Activated T-helper 1 cell treated with anti-CD3 and anti-CD28 coated beads, Interleukin-12 subunit alpha, Interleukin-12 subunit beta, Interleukin-2, Interleukin-4 antibody, amounts not matched to agents 30 ng/mL and 10 ng/mL and 1 ng/mL, durations not matched to agents 14 hours and 24 hours and 36 hours (primary cell): Measurements from ENCODE around the gene RP2. TPM values are rescaled to one million over a fixed set of nuclear protein-coding genes. Genes with fewer than 3 reads are reported as not detected.

Experiments used
- DNase-seq: peaks from one replicate; pipeline ENCODE4 v3.0.0; 2021; ENCODE audit warnings: low spot score
- H3K27ac Mint-ChIP-seq: one replicate; pipeline ENCODE4 v1.8.0; 2021; ENCODE audit warnings: mild to moderate bottlenecking, mixed read lengths
- H3K27me3 Mint-ChIP-seq: one replicate; pipeline ENCODE4 v1.8.0; 2022; ENCODE audit warnings: mild to moderate bottlenecking, moderate library complexity, mixed read lengths; ENCODE audit not compliant: insufficient read depth
- H3K36me3 Mint-ChIP-seq: one replicate; pipeline ENCODE4 v1.8.0; 2021; ENCODE audit warnings: low read depth, mixed read lengths
- H3K4me1 Mint-ChIP-seq: one replicate; pipeline ENCODE4 v1.8.0; 2021; ENCODE audit warnings: low read depth, mixed read lengths
- H3K4me3 Mint-ChIP-seq: one replicate; pipeline ENCODE4 v1.8.0; 2021; ENCODE audit warnings: mild to moderate bottlenecking, moderate library complexity, mixed read lengths
- H3K9me3 Mint-ChIP-seq: one replicate; pipeline ENCODE4 v1.8.0; 2021; ENCODE audit warnings: mixed read lengths
- intact Hi-C: fragments of 100-400 bp; cut with micrococcal nuclease; formaldehyde crosslinking; loops from one replicate; pipeline ENCODE4 v1.15.1; 2024
- total RNA-seq: library from RNA; stranded (reverse); gene quantifications from 2 replicates; pipeline ENCODE4 v1.2.3, GENCODE V29; 2022

The RP2 gene
- total RNA-seq, 1 donor from 2014 or later, result 7.1 TPM

DNA sequence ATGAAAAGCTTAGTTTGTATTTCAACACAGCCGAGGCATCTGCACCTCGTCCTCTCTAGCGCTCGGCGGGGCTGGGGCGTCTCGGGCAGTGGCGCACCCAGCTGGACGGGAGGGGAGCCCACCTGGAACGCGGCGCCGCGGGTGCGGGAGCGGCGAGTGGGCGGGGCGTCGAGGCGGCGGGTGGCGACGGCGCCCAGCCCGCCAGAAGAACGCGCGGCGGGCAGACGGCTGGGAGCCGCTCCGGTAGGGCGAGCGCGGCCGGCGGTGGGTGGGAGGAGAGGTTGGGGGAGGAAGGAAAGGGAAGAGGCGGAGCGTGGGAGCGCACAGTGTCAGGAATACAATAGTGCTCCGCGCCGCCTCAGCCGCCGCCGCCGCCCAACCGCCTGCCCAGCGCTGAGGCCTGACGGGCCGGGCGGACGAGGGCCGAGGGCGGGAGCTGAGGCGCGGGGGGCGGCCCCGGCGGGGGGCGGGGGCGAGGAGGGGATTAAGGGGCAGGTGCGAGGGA lies 75.3 kb downstream of the RP2 start, which contains the start of gene JADE3:
Gene JADE3, plus strand, starts transcription at position 324 of the 505 bp plus-strand sequence. CDS start 72,474 bp downstream, outside the sequence.
- DNase-seq, result peak; percentile 3
- H3K4me1 Mint-ChIP-seq, result peaks cover 11% of the 10 kb centered on the region
- H3K36me3 Mint-ChIP-seq, result no peaks in the 10 kb centered on the region
- no peak within 1 kb of the TSS for H3K27ac Mint-ChIP-seq
- peaks cover 34% of the 10 kb centered on the region for H3K27me3 Mint-ChIP-seq
- intact Hi-C loops, result loop anchor here (2.0 kb wide), 1 partner anchor 67 kb away; no protein-coding TSS in a partner anchor
- H3K9me3 Mint-ChIP-seq, result no peaks in the 10 kb centered on the region
- H3K4me3 Mint-ChIP-seq, result peak within 1 kb of the TSS; percentile 83

DNA sequence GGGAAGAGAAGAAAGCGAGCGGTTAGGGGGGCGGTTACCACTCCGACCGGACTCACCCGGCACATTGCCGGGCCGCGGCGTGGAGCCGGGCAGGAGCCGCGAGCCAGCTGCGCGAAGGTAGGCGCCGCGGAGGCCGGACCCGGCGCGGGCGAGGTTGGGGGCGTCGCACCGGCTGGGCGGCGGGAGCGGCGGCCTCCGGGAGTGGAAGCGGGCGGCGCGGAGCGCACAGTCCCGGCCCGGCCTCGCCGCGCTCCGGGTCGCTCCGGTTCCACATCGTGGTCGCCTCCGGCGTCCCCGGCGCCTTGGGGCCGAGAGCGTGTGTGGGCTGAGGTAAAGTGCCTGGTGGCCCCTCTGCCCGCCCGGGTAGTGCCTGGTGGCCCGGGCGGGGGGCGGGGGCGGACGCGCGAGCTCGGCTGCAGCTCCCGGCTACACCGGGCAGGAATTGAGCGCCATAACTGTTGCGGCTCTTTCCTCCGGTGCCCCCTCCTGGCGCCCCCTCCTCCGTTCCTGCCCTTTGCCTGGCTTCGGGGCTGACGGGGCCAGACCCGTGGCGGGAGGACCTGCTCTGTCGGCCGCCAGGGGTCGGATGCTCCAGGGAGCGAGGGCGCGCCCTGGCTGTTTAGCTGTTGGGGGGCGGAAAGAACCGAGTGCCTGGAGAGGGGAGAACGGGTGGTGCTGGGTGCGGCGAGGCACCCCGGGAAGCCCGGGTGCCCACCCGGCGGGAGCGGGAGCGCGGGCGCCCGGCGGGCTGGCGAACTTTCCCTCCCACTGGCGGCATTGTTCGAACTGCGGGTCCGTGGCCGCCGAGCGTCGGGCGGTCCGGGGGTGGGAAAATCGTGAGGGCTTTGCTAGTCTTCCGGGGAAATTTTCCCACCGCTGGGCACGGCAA lies 76.0 kb downstream of the RP2 start:
- no peak for DNase-seq
- peaks cover 38% of the 10 kb centered on the region for H3K27me3 Mint-ChIP-seq
- H3K27ac Mint-ChIP-seq, result no peak overlapping the region
- no peaks in the 10 kb centered on the region for H3K36me3 Mint-ChIP-seq
- H3K9me3 Mint-ChIP-seq, result no peaks in the 10 kb centered on the region
- intact Hi-C loops, result loop anchor here (2.0 kb wide), 1 partner anchor 66 kb away; no protein-coding TSS in a partner anchor
- H3K4me3 Mint-ChIP-seq, result peak overlapping the region; percentile 83
- peaks cover 11% of the 10 kb centered on the region for H3K4me1 Mint-ChIP-seq

DNA sequence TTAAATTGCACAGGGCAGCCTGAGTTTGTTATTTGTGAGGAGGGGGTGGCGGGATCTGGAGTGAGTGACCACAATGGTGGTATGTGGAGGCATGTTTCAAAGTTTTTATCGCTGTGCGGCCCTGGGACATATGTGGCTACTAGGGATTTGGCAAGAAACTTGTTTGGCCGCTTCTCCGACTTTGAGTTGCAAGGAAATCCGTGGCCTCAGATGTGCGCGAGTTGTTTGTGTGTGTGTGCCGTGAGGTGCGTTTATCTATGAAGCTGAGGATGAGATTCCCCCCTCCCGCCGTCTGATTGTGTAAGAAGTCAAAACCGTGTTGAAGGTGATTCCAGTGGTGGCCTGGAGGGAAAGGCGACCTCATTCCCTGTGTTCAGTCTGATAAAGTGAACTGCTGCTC lies 76.8 kb downstream of the RP2 start:
- peak overlapping the region; percentile 83 for H3K4me3 Mint-ChIP-seq
- peaks cover 11% of the 10 kb centered on the region for H3K4me1 Mint-ChIP-seq
- H3K27ac Mint-ChIP-seq, result peak overlapping the region; percentile 12
- intact Hi-C loops, result loop anchor here (2.0 kb wide), 1 partner anchor 65 kb away; no protein-coding TSS in a partner anchor
- no peaks in the 10 kb centered on the region for H3K36me3 Mint-ChIP-seq
- H3K27me3 Mint-ChIP-seq, result peaks cover 35% of the 10 kb centered on the region
- no peak for DNase-seq
- H3K9me3 Mint-ChIP-seq, result no peaks in the 10 kb centered on the region

DNA sequence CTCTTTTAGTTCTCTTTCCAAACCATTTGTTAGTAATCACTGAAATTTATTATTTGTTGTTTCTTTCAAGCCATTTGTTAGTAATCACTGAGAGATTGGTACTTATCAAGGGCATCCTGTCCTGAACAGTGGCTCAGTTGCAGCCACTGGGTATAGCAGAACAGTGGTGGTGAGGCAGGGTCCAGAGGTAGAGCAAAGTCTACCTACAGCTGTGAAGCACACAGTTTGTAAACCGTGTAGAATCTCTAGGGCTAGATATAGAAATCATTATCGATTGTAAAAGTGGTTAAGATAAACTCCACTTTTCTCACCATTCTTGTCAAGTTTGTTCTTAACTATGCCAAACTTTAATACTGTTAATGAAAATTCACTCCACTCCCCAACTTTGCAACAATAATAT lies 79.4 kb downstream of the RP2 start:
- Mint-ChIP-seq H3K9me3 (peaks cover 6% of the 10 kb centered on the region), H3K27ac (no peak overlapping the region), H3K4me1 (peaks cover 11% of the 10 kb centered on the region), H3K27me3 (peaks cover 28% of the 10 kb centered on the region), H3K36me3 (no peaks in the 10 kb centered on the region), H3K4me3 (no peak overlapping the region)
- no peak for DNase-seq
- intact Hi-C loops, result no loop called here

DNA sequence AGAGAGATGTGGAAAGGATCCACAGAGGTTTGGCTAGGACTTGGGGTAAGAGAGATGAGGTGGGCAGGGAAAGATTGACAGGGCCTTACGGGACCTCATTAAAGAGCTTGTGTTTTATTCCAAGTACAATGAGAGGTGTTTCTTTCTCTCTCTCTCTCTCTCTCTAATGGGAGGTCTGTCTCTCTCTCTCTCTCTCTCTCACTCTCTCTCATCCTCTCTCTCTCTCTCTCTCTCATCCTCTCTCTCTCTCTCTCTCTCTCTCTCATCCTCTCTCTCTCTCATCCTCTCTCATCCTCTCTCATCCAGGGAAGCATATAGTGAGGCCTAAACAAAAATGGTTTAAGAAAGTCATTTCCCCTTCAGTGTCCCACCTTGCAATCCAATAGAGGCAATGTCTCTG lies 80.8 kb downstream of the RP2 start:
- intact Hi-C loops, result no loop called here
- no peak overlapping the region for H3K27ac Mint-ChIP-seq
- peaks cover 6% of the 10 kb centered on the region for H3K9me3 Mint-ChIP-seq
- H3K27me3 Mint-ChIP-seq, result peaks cover 24% of the 10 kb centered on the region
- no peak for DNase-seq
- H3K4me1 Mint-ChIP-seq, result peaks cover 11% of the 10 kb centered on the region
- no peaks in the 10 kb centered on the region for H3K36me3 Mint-ChIP-seq
- H3K4me3 Mint-ChIP-seq, result no peak overlapping the region

DNA sequence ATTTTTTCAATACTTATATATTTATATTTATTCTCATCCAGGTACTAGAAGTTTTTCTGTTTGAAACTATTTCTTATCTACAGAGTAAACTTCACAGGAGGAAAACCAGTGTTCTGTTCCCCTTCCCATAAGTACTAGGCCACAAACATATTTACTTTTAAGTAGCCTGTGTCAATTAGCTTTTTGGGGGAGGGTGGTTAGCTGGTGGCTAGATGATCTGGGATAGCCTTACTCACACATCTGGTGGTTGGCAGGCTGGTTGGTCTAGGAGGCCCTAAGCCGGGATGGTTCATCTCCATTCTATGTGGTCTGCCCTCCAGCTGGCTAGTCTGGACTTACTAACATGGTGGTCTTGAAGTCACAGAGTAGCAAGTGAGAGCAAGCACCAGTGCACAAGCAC lies 81.6 kb downstream of the RP2 start:
- intact Hi-C loops, result no loop called here
- H3K36me3 Mint-ChIP-seq, result no peaks in the 10 kb centered on the region
- no peak for DNase-seq
- H3K9me3 Mint-ChIP-seq, result peaks cover 6% of the 10 kb centered on the region
- no peak overlapping the region for H3K27ac Mint-ChIP-seq
- H3K27me3 Mint-ChIP-seq, result peaks cover 23% of the 10 kb centered on the region
- peaks cover 11% of the 10 kb centered on the region for H3K4me1 Mint-ChIP-seq
- no peak overlapping the region for H3K4me3 Mint-ChIP-seq

DNA sequence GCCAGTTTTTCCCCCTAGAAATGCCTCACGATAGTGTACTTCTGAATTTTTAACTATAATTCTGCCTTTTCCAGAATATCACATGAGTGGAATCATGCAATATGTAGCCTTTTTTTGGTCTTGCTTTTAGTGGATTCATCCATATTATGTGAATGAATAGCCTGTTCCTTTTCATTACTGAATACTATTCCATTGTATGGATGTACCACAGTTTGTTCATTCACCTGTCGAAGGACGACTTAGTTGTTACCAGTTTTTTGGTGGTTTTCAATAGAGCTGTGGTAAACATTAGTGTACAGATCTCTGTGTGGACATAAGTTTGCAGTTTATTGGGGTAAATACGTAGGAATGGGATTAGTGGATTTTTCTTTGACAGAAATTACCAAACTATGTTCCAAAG lies 83.4 kb downstream of the RP2 start:
- Mint-ChIP-seq H3K4me1 (no peaks in the 10 kb centered on the region), H3K27me3 (peaks cover 10% of the 10 kb centered on the region), H3K36me3 (no peaks in the 10 kb centered on the region), H3K4me3 (no peak overlapping the region), H3K9me3 (peaks cover 6% of the 10 kb centered on the region), H3K27ac (no peak overlapping the region)
- no peak for DNase-seq
- intact Hi-C loops, result no loop called here

DNA sequence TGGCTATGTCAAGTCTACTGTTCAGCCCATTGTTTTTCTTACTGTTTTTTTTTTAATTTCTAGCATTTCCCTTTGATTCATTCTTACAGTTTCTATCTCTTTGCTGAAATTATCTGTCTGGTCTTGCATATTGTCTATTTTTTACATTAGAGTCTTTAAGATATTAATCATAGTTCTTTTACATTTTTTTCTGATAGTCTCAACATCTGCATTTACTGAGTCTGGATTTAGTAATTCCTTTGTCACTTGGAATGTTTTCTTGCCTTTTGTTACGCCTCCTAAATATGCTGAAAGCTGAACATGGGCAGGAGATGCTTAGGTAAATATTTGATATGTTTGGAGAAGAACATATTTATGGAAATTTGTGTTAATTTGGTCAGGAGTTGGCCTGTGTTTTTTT lies 85.8 kb downstream of the RP2 start:
- intact Hi-C loops, result no loop called here
- Mint-ChIP-seq H3K27ac (no peak overlapping the region), H3K4me3 (no peak overlapping the region), H3K36me3 (no peaks in the 10 kb centered on the region), H3K4me1 (no peaks in the 10 kb centered on the region), H3K27me3 (peaks cover 5% of the 10 kb centered on the region), H3K9me3 (peaks cover 6% of the 10 kb centered on the region)
- DNase-seq, result no peak

DNA sequence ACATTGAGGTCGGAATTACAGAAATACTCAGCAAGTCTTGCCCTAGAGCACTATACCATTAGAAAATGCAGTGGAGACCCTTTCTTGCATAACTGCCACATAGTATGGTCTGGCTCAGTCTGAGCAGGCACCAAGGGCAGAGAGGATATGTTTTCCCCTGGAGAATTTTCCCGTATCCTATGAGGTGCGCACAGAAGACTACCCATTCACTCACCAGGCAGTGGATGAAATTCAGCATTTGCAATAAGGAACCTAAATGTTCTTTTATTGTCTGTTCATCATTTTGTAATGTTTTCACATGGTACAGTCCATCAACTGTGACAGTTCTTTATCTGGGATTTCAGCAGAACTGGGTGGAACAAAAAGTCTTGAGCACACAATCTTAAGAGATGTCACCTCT lies 90.9 kb downstream of the RP2 start:
- no peak overlapping the region for H3K27ac Mint-ChIP-seq
- peaks cover 2% of the 10 kb centered on the region for H3K27me3 Mint-ChIP-seq
- no peak for DNase-seq
- no peaks in the 10 kb centered on the region for H3K9me3 Mint-ChIP-seq
- H3K4me1 Mint-ChIP-seq, result no peaks in the 10 kb centered on the region
- intact Hi-C loops, result no loop called here
- H3K4me3 Mint-ChIP-seq, result no peak overlapping the region
- H3K36me3 Mint-ChIP-seq, result no peaks in the 10 kb centered on the region

DNA sequence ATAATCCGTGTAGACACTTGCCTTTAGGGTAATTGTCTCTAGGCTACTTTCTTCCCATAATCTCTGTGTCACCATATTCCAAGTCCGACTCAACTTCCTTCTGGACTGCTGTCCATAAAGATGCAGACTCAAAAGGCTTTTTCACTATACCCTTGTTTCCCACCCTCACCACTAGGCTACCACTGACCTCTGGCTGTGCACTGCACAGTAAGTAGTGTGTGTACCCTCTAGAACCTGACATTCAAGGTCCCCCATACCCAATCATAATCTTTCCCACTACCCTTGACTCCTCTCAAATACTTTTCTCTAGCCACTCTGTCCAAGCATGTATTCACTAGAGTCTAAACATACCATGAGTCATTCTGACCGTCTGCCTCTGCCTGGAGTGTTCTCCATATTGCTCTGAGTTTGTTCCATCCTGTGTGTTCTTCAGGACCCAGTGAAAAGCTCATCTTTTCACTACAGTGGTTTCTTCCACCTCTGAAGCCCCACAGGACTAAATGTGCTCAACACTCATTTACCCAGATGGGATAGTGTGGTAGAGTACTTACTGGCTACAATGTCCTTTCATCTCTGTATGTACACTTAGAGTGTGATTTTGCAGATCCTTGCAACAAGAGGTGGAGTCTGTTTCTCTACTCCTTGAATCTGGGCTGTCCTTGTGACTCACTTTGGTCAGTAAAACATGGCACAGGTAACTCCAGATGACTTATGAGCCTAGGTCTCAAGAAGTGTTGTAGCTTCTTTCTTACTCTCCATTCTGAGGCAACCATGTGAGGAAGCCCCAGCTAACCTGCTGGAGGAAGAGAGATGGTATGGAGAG lies 92.8 kb downstream of the RP2 start:
- no peaks in the 10 kb centered on the region for H3K36me3 Mint-ChIP-seq
- peaks cover 2% of the 10 kb centered on the region for H3K27me3 Mint-ChIP-seq
- no peak overlapping the region for H3K27ac Mint-ChIP-seq
- no peaks in the 10 kb centered on the region for H3K4me1 Mint-ChIP-seq
- DNase-seq, result no peak
- H3K9me3 Mint-ChIP-seq, result no peaks in the 10 kb centered on the region
- intact Hi-C loops, result no loop called here
- H3K4me3 Mint-ChIP-seq, result no peak overlapping the region
